ENCODE measurements around the gene B4GALT1. TPM values are rescaled to one million over a fixed set of nuclear protein-coding genes. Genes with fewer than 3 reads are reported as not detected.

Gene B4GALT1
- total and polyA plus RNA-seq, 2 experiments from 2014 or later: 63.9 to 78.3 TPM

- Histone ChIP-seq H3K9me3 (ENCODE audit: low read depth) (no peaks in the 10 kb centered on the region), H3K27me3 (no peaks in the 10 kb centered on the region), H4K20me1 (ENCODE audit: insufficient read depth, poor library complexity, severe bottlenecking) (no peaks in the 10 kb centered on the region), H3K9me2 (replicated peaks; ENCODE audit: insufficient read depth) (no peaks in the 10 kb centered on the region), H3K4me2 (no peak overlapping the region), H3K4me3 (no peak overlapping the region), H3K4me1 (ENCODE audit: insufficient read depth) (peaks cover 16% of the 10 kb centered on the region), H3K27ac (no peak overlapping the region), H3K36me3 (replicated peaks; ENCODE audit: insufficient read depth, low read depth) (no peaks in the 10 kb centered on the region), H3K79me2 (no peaks in the 10 kb centered on the region), H2AFZ (no peak overlapping the region)
- no peak for DNase-seq (ENCODE audit: low spot score)
- TF ChIP-seq EZH2phosphoT487 (IDR thresholded peaks at IDR 0.05; ENCODE audit: low read depth, severe bottlenecking, unreplicated experiment): no peak
- no peak for TF ChIP-seq EZH2 (IDR thresholded peaks at IDR 0.05; ENCODE audit: borderline replicate concordance)
- TF ChIP-seq, protein P1, sequence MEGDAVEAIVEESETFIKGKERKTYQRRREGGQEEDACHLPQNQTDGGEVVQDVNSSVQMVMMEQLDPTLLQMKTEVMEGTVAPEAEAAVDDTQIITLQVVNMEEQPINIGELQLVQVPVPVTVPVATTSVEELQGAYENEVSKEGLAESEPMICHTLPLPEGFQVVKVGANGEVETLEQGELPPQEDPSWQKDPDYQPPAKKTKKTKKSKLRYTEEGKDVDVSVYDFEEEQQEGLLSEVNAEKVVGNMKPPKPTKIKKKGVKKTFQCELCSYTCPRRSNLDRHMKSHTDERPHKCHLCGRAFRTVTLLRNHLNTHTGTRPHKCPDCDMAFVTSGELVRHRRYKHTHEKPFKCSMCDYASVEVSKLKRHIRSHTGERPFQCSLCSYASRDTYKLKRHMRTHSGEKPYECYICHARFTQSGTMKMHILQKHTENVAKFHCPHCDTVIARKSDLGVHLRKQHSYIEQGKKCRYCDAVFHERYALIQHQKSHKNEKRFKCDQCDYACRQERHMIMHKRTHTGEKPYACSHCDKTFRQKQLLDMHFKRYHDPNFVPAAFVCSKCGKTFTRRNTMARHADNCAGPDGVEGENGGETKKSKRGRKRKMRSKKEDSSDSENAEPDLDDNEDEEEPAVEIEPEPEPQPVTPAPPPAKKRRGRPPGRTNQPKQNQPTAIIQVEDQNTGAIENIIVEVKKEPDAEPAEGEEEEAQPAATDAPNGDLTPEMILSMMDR (IDR thresholded peaks at IDR 0.05; ENCODE audit: poor library complexity): no peak
- 93% methylated on average over 6 of the region's 6 CpGs for WGBS (ENCODE audit: low lambda C conversion rate, missing lambda C conversion rate)
These were observed 8.7 kb upstream of the B4GALT1 start for GRCh38 chr9:33175649-33176325.

DNA sequence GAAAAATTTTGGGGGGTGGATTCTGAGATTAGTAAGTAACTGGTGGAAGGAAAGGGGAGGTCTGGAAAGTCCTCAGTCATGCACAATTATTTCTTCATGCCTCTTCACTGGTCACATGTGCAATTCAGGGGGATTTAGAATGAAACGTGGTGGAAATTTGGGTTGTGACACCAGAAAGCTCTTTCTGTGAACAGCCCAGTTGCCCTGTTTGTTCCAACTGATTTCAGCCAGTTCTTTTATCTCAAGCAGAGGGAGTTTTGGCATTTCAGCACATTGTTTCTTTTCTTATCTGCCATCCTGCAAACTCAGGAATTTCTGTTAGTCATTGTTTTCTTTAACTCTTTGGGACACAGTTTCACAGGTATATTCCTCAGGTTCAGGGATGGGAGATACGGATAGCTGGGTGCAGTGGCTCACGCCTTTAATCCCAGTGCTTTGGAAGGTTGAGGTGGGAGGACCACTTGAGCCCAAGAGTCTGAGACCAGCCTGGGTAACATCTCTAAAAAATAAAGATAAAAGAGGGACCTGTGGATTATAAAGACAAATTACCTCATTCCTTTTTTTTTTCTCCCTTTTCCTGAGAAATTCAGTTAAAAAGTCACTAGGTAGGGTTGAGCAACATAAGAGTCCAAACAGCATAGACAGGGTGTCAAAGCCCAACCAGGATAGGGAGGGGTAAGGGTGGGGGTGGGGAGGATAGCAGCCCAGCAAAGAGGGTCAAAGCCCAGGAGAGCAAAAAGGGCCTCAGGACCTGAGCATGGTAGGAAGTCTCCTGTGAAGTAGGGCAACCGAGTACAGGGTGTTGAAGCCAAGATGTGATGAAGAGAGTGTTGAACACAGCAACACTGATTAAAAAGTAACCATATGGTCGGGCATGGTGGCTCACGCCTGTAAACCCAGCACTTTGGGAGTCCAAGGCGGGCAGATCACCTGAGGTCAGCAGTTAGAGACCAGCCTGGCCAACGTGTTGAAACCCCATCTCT, 5.4 kb upstream of the B4GALT1 start:
- 52% methylated on average over 8 of the region's 8 CpGs for WGBS (ENCODE audit: low lambda C conversion rate, missing lambda C conversion rate)
- no peaks in the 10 kb centered on the region for H3K9me2 ChIP-seq (replicated peaks; ENCODE audit: insufficient read depth)
- H3K27me3 ChIP-seq: no peaks in the 10 kb centered on the region
- peak; percentile 66 for DNase-seq (ENCODE audit: low spot score)
- peaks cover 24% of the 10 kb centered on the region for H3K4me1 ChIP-seq (ENCODE audit: insufficient read depth)
- peak overlapping the region; percentile 94 for H3K27ac ChIP-seq
- no peak overlapping the region for H3K4me3 ChIP-seq
- no peaks in the 10 kb centered on the region for H3K79me2 ChIP-seq
- H3K9me3 ChIP-seq (ENCODE audit: low read depth): no peaks in the 10 kb centered on the region
- H3K4me2 ChIP-seq: peak overlapping the region; percentile 44
- no peak overlapping the region for H2AFZ ChIP-seq
- H4K20me1 ChIP-seq (ENCODE audit: insufficient read depth, poor library complexity, severe bottlenecking): no peaks in the 10 kb centered on the region
- TF ChIP-seq, protein P1 (IDR thresholded peaks at IDR 0.05; ENCODE audit: poor library complexity): no peak
- no peak for TF ChIP-seq EZH2phosphoT487 (IDR thresholded peaks at IDR 0.05; ENCODE audit: low read depth, severe bottlenecking, unreplicated experiment)
- no peak for TF ChIP-seq EZH2 (IDR thresholded peaks at IDR 0.05; ENCODE audit: borderline replicate concordance)
- H3K36me3 ChIP-seq (replicated peaks; ENCODE audit: insufficient read depth, low read depth): no peaks in the 10 kb centered on the region

DNA sequence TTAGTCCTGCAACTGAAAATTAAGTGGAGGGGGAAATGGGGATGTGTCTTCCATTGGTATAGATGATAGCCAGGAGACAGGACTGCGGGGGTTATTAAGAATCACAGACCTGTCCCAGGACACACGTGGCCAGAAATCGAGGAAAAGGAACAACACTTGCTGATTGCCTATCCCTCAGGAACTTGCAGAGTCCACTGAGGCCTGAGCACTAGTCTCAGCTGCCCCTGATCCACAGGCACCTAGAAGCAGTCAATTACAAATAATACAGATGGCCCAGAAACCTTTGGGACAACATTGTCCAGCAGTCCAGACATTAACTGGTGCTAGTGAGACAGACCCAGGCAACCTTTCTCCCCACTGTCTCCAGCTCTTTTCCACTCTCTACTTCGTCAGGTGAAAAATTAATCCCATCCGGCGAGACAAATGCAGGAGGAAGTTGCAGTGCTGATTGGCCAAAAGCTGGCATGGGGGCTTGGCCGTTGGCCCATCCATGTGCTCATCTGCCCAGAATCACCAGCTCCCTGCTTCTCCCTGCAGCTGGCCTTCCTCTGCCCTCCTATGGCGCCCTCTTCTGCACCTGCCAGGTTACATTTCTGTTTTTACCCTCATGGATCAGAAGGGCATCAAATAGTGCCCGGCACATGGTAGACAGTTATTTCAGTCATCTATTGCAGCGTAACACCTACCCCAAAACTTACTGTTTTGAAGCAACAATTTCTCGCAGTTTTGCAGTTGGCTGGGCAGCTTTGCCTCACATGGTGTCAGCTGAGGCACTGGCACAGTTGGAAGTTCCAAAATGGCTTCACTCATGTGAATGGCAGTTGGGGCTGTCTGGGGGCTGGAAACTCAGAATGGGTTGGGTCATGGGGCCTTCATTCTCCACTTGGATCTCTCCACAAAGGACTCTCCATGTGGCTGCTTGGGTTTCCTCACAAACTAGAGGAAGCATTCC, 3.6 kb upstream of the B4GALT1 start:
- H3K36me3 ChIP-seq (replicated peaks; ENCODE audit: insufficient read depth, low read depth): no peaks in the 10 kb centered on the region
- DNase-seq (ENCODE audit: low spot score): no peak
- H3K27ac ChIP-seq: peak overlapping the region; percentile 94

More for the DNA sequence above, 3.6 kb upstream of the B4GALT1 start:
- Histone ChIP-seq H2AFZ (no peak overlapping the region), H3K9me3 (ENCODE audit: low read depth) (no peaks in the 10 kb centered on the region), H3K79me2 (peaks cover 11% of the 10 kb centered on the region), H4K20me1 (ENCODE audit: insufficient read depth, poor library complexity, severe bottlenecking) (no peaks in the 10 kb centered on the region), H3K4me2 (no peak overlapping the region), H3K27me3 (no peaks in the 10 kb centered on the region), H3K4me1 (ENCODE audit: insufficient read depth) (peaks cover 24% of the 10 kb centered on the region), H3K9me2 (replicated peaks; ENCODE audit: insufficient read depth) (no peaks in the 10 kb centered on the region), H3K4me3 (no peak overlapping the region)
- TF ChIP-seq, protein P1 (IDR thresholded peaks at IDR 0.05; ENCODE audit: poor library complexity): peak; percentile 29
- no peak for TF ChIP-seq EZH2phosphoT487 (IDR thresholded peaks at IDR 0.05; ENCODE audit: low read depth, severe bottlenecking, unreplicated experiment)
- WGBS (ENCODE audit: low lambda C conversion rate, missing lambda C conversion rate): 84% methylated on average over 11 of the region's 11 CpGs

Data from hepatocyte (in vitro differentiated cells).